Esophagus squamous epithelium (tissue), 4 donors: ENCODE results near the gene EEF1A2.

ENCODE experiments used
- CTCF ChIP-seq, 6 experiments: fragments of 450-650 bp in 4 of 6; fragments of 200-600 bp in 2 of 6; sonication (generic) in 2 of 6; IDR thresholded peaks; one replicate each; pipeline ENCODE4 v1.5.1; 2016 to 2019; ENCODE audit warnings: antibody characterized with exemption in 6 of 6, mild to moderate bottlenecking in 4 of 6, moderate library complexity in 4 of 6
- POLR2A ChIP-seq, 4 donors: fragments of 450-650 bp; IDR thresholded peaks; one replicate each; pipeline ENCODE4 v1.6.1; 2017; ENCODE audit warnings: antibody characterized with exemption in 4 of 4, mild to moderate bottlenecking in 4 of 4, moderate library complexity in 3 of 4

DNA sequence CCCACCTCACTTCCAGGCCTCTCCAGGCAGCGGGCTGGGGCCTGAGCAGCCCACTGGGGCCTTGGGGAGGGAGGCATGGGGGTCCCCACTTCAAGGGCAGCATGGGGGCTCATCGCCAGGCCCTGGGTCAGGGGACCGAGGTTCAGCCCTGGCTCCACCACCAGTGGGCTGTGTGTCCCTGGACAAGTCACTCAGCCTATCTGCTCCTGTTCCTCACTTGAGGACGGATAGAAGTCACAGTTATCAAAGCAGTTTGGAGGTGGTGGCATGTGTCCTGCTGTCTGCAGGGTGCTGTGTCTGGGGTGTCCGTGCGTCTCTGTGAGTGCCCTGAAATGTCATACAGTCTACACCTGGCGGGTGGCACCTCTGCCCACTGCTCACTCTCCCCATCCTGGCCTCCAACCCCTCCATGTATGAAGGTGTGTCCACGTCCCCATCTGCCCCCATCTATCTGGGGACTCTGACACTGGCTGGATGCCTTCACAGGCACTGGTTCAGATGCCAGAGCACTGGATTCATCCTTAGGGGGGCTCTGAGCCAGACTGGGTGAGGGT is 3.6 kb downstream of the EEF1A2 start:
- TF ChIP-seq CTCF (IDR thresholded peaks at IDR 0.05) (no peak), POLR2A (IDR thresholded peaks at IDR 0.05) (no peak)
